RWPE2 (cell line): ENCODE results near the gene CD86.

Experiments used
- ATAC-seq: fragments of 200-7000 bp; cut with Tn5 transposase; 3 replicates; pipeline ENCODE4 v1.9.1; 2021; ENCODE audit warnings: low read depth
- DNase-seq: peaks from one replicate; pipeline ENCODE4 v3.0.0-alpha.2; 2020; ENCODE audit warnings: low spot score
- H3K27ac ChIP-seq: fragments of 450-650 bp; 2 replicates; pipeline ENCODE4 v1.5.1; 2017; ENCODE audit warnings: mild to moderate bottlenecking; ENCODE audit not compliant: poor library complexity, severe bottlenecking
- H3K27me3 ChIP-seq: fragments of 250-450 bp; sonication (Bioruptor Pico); 2 replicates; pipeline ENCODE4 v1.5.1; 2021; ENCODE audit warnings: mild to moderate bottlenecking, moderate library complexity; ENCODE audit not compliant: insufficient read depth, poor library complexity, severe bottlenecking
- H3K36me3 ChIP-seq: fragments of 250-450 bp; sonication (Bioruptor Pico); 2 replicates; pipeline ENCODE4 v1.5.1; 2020; ENCODE audit warnings: low read depth, mild to moderate bottlenecking, moderate library complexity
- H3K4me1 ChIP-seq: fragments of 250-450 bp; sonication (Bioruptor Pico); 2 replicates; pipeline ENCODE4 v1.5.1; 2021; ENCODE audit warnings: mild to moderate bottlenecking, moderate library complexity; ENCODE audit not compliant: insufficient read depth, poor library complexity, severe bottlenecking
- H3K4me3 ChIP-seq: fragments of 250-450 bp; sonication (Bioruptor Pico); 2 replicates; pipeline ENCODE4 v1.5.1; 2021; ENCODE audit warnings: mild to moderate bottlenecking, moderate library complexity; ENCODE audit not compliant: severe bottlenecking
- H3K9me3 ChIP-seq: fragments of 250-450 bp; sonication (Bioruptor Pico); 2 replicates; pipeline ENCODE4 v1.5.1; 2021; ENCODE audit warnings: mild to moderate bottlenecking, moderate library complexity; ENCODE audit not compliant: severe bottlenecking
- CTCF ChIP-seq: fragments of 450-650 bp; IDR thresholded peaks from one replicate; pipeline ENCODE4 v1.5.1; 2017; ENCODE audit warnings: mild to moderate bottlenecking, moderate library complexity; ENCODE audit not compliant: poor library complexity, severe bottlenecking

Gene CD86

GRCh38 chr3:122167630-122168029 is 112.5 kb downstream of the CD86 start:
- Histone ChIP-seq H3K27me3 (no peaks in the 10 kb centered on the region), H3K4me1 (no peaks in the 10 kb centered on the region), H3K36me3 (no peaks in the 10 kb centered on the region), H3K4me3 (no peak overlapping the region), H3K9me3 (no peaks in the 10 kb centered on the region), H3K27ac (no peak overlapping the region)
- no peak for DNase-seq
- TF ChIP-seq CTCF, result no peak
- no peak for ATAC-seq

- no peak for TF ChIP-seq CTCF
- Histone ChIP-seq H3K4me3 (no peak overlapping the region), H3K27me3 (no peaks in the 10 kb centered on the region), H3K27ac (no peak overlapping the region), H3K4me1 (no peaks in the 10 kb centered on the region), H3K9me3 (no peaks in the 10 kb centered on the region), H3K36me3 (no peaks in the 10 kb centered on the region)
- DNase-seq (no peak), ATAC-seq (no peak)
Measured at GRCh38 chr3:122168044-122168443, 112.9 kb downstream of the CD86 start.

GRCh38 chr3:122169911-122170310 is 114.7 kb downstream of the CD86 start:
- H3K27me3 ChIP-seq, result no peaks in the 10 kb centered on the region
- no peak overlapping the region for H3K4me3 ChIP-seq
- TF ChIP-seq CTCF, result no peak
- H3K27ac ChIP-seq, result no peak overlapping the region
- H3K4me1 ChIP-seq, result no peaks in the 10 kb centered on the region
- ATAC-seq, result no peak
- no peaks in the 10 kb centered on the region for H3K36me3 ChIP-seq
- DNase-seq, result no peak
- no peaks in the 10 kb centered on the region for H3K9me3 ChIP-seq
